IMR-90 (cell line): ENCODE measurements around the gene PCBP3. TPM values are rescaled to one million over a fixed set of nuclear protein-coding genes. Genes with fewer than 3 reads are reported as not detected.

Experiments used
- ATAC-seq: fragments of 200-7000 bp; cut with Tn5 transposase; 2 replicates; pipeline ENCODE4 v1.9.1; 2020; ENCODE audit warnings: low read depth, mild to moderate bottlenecking, moderate library complexity
- BruUV-seq: library from RNA; stranded (reverse); fragments of 400-500 nt; replicated peaks from 2 replicates; lab custom pipeline; 2021; lab: Mats Ljungman, UMichigan
- CTCF ChIA-PET: fragments of 300-600 bp; formaldehyde crosslinking; extraction: SDS; loops from one replicate; lab custom pipeline; 2021; ENCODE audit warnings: antibody characterized with exemption; lab: Yijun Ruan, JAX
- POLR2A ChIA-PET: fragments of 300-600 bp; sonication (Branson Sonifier 250); formaldehyde crosslinking; loops from one replicate; lab custom pipeline; 2022; ENCODE audit warnings: antibody characterized with exemption; ENCODE audit not compliant: unreplicated experiment; lab: Charles Lee
- DNase-seq: peaks from one replicate; pipeline ENCODE4 v3.0.0; 2013
- H2AFZ ChIP-seq: replicated peaks from 2 replicates; pipeline ENCODE3; 2013; ENCODE audit warnings: low read length, mild to moderate bottlenecking; ENCODE audit not compliant: poor library complexity
- H2AK5ac ChIP-seq: 2 replicates; pipeline ENCODE4 v1.6.1; 2013; ENCODE audit warnings: low read depth, low read length, inconsistent platforms
- H2AK9ac ChIP-seq: replicated peaks from 2 replicates; pipeline ENCODE3; 2013; ENCODE audit warnings: mild to moderate bottlenecking, low read depth, low read length, moderate library complexity; ENCODE audit not compliant: poor library complexity
- H2BK120ac ChIP-seq: 2 replicates; pipeline ENCODE4 v1.6.1; 2013; ENCODE audit warnings: low read depth, low read length, inconsistent platforms
- H2BK15ac ChIP-seq: 3 replicates; pipeline ENCODE4 v1.6.1; 2013; ENCODE audit warnings: low read depth, low read length, inconsistent platforms
- H2BK20ac ChIP-seq: 2 replicates; pipeline ENCODE4 v1.6.1; 2013; ENCODE audit warnings: low read depth, mild to moderate bottlenecking, inconsistent platforms, low read length, moderate library complexity
- H2BK5ac ChIP-seq: 2 replicates; pipeline ENCODE4 v1.6.1; 2013; ENCODE audit warnings: mild to moderate bottlenecking, low read depth, low read length, inconsistent platforms; ENCODE audit not compliant: poor library complexity, severe bottlenecking
- H3K14ac ChIP-seq: replicated peaks from 2 replicates; pipeline ENCODE4 v1.6.1; 2013; ENCODE audit warnings: low read depth, low read length, inconsistent platforms
- H3K18ac ChIP-seq: 2 replicates; pipeline ENCODE4 v1.6.1; 2013; ENCODE audit warnings: low read depth, low read length, control low read depth
- H3K23ac ChIP-seq: 2 replicates; pipeline ENCODE4 v1.6.1; 2013; ENCODE audit warnings: low read depth, low read length, inconsistent platforms
- H3K27ac ChIP-seq: 2 replicates; pipeline ENCODE4 v1.5.1; 2013; ENCODE audit warnings: mild to moderate bottlenecking, control low read depth, low read length; ENCODE audit not compliant: insufficient read depth
- H3K27me3 ChIP-seq: 2 replicates; pipeline ENCODE4 v1.6.1; 2013; ENCODE audit warnings: low read length; ENCODE audit not compliant: control insufficient read depth, insufficient read depth
- H3K36me3 ChIP-seq: 2 replicates; pipeline ENCODE4 v1.6.1; 2013; ENCODE audit warnings: low read length, mixed read lengths; ENCODE audit not compliant: control insufficient read depth, insufficient read depth
- H3K4ac ChIP-seq: 2 replicates; pipeline ENCODE4 v1.6.1; 2013; ENCODE audit warnings: low read depth, low read length, inconsistent platforms
- H3K4me1 ChIP-seq: 2 replicates; pipeline ENCODE4 v1.6.1; 2013; ENCODE audit warnings: low read length, mixed read lengths; ENCODE audit not compliant: control insufficient read depth, insufficient read depth
- H3K4me2 ChIP-seq: 2 replicates; pipeline ENCODE4 v1.6.1; 2013; ENCODE audit warnings: low read depth, mild to moderate bottlenecking, control low read depth, low read length, moderate library complexity
- H3K4me3 ChIP-seq: 2 replicates; pipeline ENCODE4 v1.5.1; 2013; ENCODE audit warnings: low read depth, mild to moderate bottlenecking, control low read depth, low read length, moderate library complexity; ENCODE audit not compliant: insufficient read depth
- H3K56ac ChIP-seq: 2 replicates; pipeline ENCODE4 v1.6.1; 2013; ENCODE audit warnings: low read length, inconsistent platforms; ENCODE audit not compliant: insufficient read depth; ENCODE audit errors: extremely low read depth
- H3K79me1 ChIP-seq, 2 experiments: 2 replicates each; pipeline ENCODE4 v1.6.1; 2013; ENCODE audit warnings: low read length in 2 of 2, inconsistent platforms in 1 of 2, low read depth in 1 of 2
- H3K9ac ChIP-seq: 2 replicates; pipeline ENCODE4 v1.6.1; 2013; ENCODE audit warnings: low read depth, low read length, control low read depth
- H3K9me1 ChIP-seq: 2 replicates; pipeline ENCODE4 v1.6.1; 2013; ENCODE audit warnings: low read length, inconsistent platforms; ENCODE audit not compliant: insufficient read depth
- H3K9me3 ChIP-seq: 2 replicates; pipeline ENCODE4 v1.6.1; 2013; ENCODE audit warnings: low read length; ENCODE audit not compliant: control insufficient read depth, insufficient read depth
- H4K20me1 ChIP-seq: 2 replicates; pipeline ENCODE4 v1.6.1; 2013; ENCODE audit warnings: low read length, inconsistent platforms; ENCODE audit not compliant: insufficient read depth
- H4K5ac ChIP-seq: 2 replicates; pipeline ENCODE4 v1.6.1; 2013; ENCODE audit warnings: mild to moderate bottlenecking, low read depth, low read length, control low read depth
- H4K8ac ChIP-seq, 2 experiments: 2 replicates each; pipeline ENCODE4 v1.6.1; 2013; ENCODE audit warnings: low read depth in 2 of 2, low read length in 2 of 2, control low read depth in 1 of 2, inconsistent platforms in 1 of 2
- H4K91ac ChIP-seq: 2 replicates; pipeline ENCODE4 v1.6.1; 2013; ENCODE audit warnings: low read depth, low read length, inconsistent platforms; ENCODE audit not compliant: insufficient read depth
- BHLHE40 ChIP-seq: fragments of 150-350 bp; IDR thresholded peaks from 2 replicates; pipeline ENCODE4 v1.6.1; 2016; ENCODE audit warnings: mild to moderate bottlenecking, low read depth, low read length
- CEBPB ChIP-seq: IDR thresholded peaks from 2 replicates; pipeline ENCODE4 v1.6.1; 2012; ENCODE audit warnings: low read depth, low read length, improper control_type of control experiment
- CHD1 ChIP-seq: IDR thresholded peaks from 2 replicates; pipeline ENCODE4 v1.6.1; 2012; ENCODE audit warnings: low read depth, low read length, improper control_type of control experiment
- FOS ChIP-seq: fragments of 150-350 bp; IDR thresholded peaks from 2 replicates; pipeline ENCODE4 v1.6.1; 2016; ENCODE audit warnings: low read depth, low read length
- MAFK ChIP-seq: IDR thresholded peaks from 2 replicates; pipeline ENCODE4 v1.6.1; 2012; ENCODE audit warnings: low read depth, low read length, improper control_type of control experiment
- MAZ ChIP-seq: IDR thresholded peaks from 2 replicates; pipeline ENCODE4 v1.6.1; 2012; ENCODE audit warnings: low read depth, mild to moderate bottlenecking, low read length, improper control_type of control experiment, moderate library complexity, borderline replicate concordance
- MXI1 ChIP-seq: IDR thresholded peaks from 2 replicates; pipeline ENCODE4 v1.6.1; 2012; ENCODE audit warnings: low read depth, mild to moderate bottlenecking, low read length, moderate library complexity, borderline replicate concordance
- NFE2L2 ChIP-seq: fragments of 150-350 bp; IDR thresholded peaks from 2 replicates; pipeline ENCODE4 v1.6.1; 2016; ENCODE audit warnings: low read depth, mild to moderate bottlenecking, low read length
- POLR2A ChIP-seq: IDR thresholded peaks from 2 replicates; pipeline ENCODE4 v1.6.1; 2012; ENCODE audit warnings: mild to moderate bottlenecking, low read depth, low read length
- RAD21 ChIP-seq: IDR thresholded peaks from 2 replicates; pipeline ENCODE4 v1.6.1; 2012; ENCODE audit warnings: low read length, improper control_type of control experiment
- RCOR1 ChIP-seq: IDR thresholded peaks from 2 replicates; pipeline ENCODE4 v1.6.1; 2012; ENCODE audit warnings: mild to moderate bottlenecking, low read length, improper control_type of control experiment; ENCODE audit not compliant: insufficient replicate concordance
- RFX5 ChIP-seq: IDR thresholded peaks from 2 replicates; pipeline ENCODE4 v1.8.0; 2012; ENCODE audit warnings: low read depth, mild to moderate bottlenecking, low read length, moderate library complexity
- SMC3 ChIP-seq: fragments of 150-350 bp; IDR thresholded peaks from 2 replicates; pipeline ENCODE4 v1.6.1; 2016; ENCODE audit warnings: low read depth, mild to moderate bottlenecking, antibody characterized with exemption, low read length, moderate library complexity
- WGBS, 2 experiments: methylation state at CpG; one replicate each; pipeline versions ENCODE4 v1.1.5 to v1.1.7; 2013; ENCODE audit warnings: missing lambda C conversion rate in 2 of 2; ENCODE audit not compliant: insufficient read length in 1 of 2; ENCODE audit errors: extremely low coverage in 2 of 2; 5-methylcytosine and 5-hydroxymethylcytosine counted together
- dilution Hi-C: fragments of 300-500 bp; cut with HindIII; formaldehyde crosslinking; loops from one replicate; pipeline ENCODE4 v1.14.3; 2018; ENCODE audit warnings: low sequenced_read_pairs; ENCODE audit not compliant: unreplicated experiment
- in situ Hi-C: fragments of 300-500 bp; cut with MboI; formaldehyde crosslinking; loops from 3 replicates; pipeline ENCODE4 v1.14.3; 2019; ENCODE audit warnings: low sequenced_read_pairs, inconsistent platforms, mixed read lengths
- intact Hi-C: fragments of 100-400 bp; cut with micrococcal nuclease; formaldehyde crosslinking; loops from 2 replicates; pipeline ENCODE4 v1.10.0; 2022
- polyA plus RNA-seq, 3 experiments: library from polyadenylated mRNA; depleted of rRNA; stranded (reverse); fragments of >200 nt; gene quantifications; 2 replicates each; pipeline ENCODE4 v1.2.3, GENCODE V29; 2012; ENCODE audit warnings: low replicate concordance in 1 of 3
- total RNA-seq: library from RNA; depleted of rRNA; stranded (reverse); fragments of >200 nt; gene quantifications from 2 replicates; pipeline ENCODE4 v1.2.3, GENCODE V29; 2012
- TF ChIP-seq, protein P1 (sequence below): fragments of 150-350 bp; IDR thresholded peaks from 2 replicates; pipeline ENCODE4 v1.6.1; 2017; ENCODE audit warnings: mild to moderate bottlenecking, antibody characterized with exemption, low read length, low read depth
- TF ChIP-seq, protein P2 (sequence below): conservative IDR thresholded peaks from 2 replicates; pipeline ENCODE4 v1.5.1; 2012; ENCODE audit warnings: mild to moderate bottlenecking, low read depth, low read length, improper control_type of control experiment
- TF ChIP-seq, protein P3 (sequence below): fragments of 150-350 bp; IDR thresholded peaks from 2 replicates; pipeline ENCODE4 v1.6.1; 2016; ENCODE audit warnings: low read depth, mild to moderate bottlenecking, low read length, moderate library complexity, borderline replicate concordance

PCBP3 gene
- total and polyA plus RNA-seq, 2 of the 4 experiments (the other 2 are of a cell fraction), result 2.9 to 3.9 TPM

DNA sequence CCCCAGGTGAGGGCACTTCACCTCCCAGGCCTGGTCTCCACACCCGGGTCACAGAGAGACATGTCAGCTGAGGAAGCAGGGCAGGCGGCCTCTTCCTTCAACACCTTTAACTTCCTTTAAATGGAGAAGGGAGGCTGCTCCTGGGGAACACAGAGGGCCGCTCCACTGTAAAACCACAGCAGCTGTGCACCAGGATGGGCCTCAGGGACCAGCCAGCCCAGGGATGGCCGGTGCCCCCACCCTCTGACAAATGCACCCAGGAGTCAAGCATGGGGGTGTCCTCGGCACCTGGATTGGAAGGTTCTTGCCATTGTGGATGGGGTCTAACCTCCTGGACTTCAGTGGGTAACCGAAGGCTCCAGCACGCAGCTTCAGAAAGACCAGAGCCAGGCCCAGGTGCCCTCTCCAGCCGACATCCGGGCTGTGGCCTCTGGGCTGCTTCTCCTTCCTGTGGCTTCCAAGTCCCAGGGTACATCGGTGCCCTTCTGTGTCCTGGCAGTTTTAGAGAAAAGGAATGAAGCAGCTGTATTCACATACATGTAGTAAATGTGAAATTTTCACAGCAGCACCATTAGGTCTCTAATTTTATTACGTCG is 216.3 kb downstream of the PCBP3 start:
- Histone ChIP-seq H3K79me1 (no peaks in the 10 kb centered on the region), H2AK9ac (no peak overlapping the region), H2AK5ac (no peak overlapping the region), H3K23ac (no peak overlapping the region), H2BK20ac (0 out of 2 replicates have a peak overlapping the region, but pooled peaks have one; percentile 46), H3K36me3 (no peaks in the 10 kb centered on the region), H2BK15ac (0 out of 3 replicates have a peak overlapping the region, but pooled peaks have one; percentile 4), H4K8ac (no peak overlapping the region), H3K4ac (no peak overlapping the region), H3K18ac (no peak overlapping the region), H2AFZ (no peak overlapping the region), H4K91ac (no peak overlapping the region), H3K4me2 (no peak overlapping the region), H3K27me3 (no peaks in the 10 kb centered on the region), H2BK120ac (no peak overlapping the region), H3K9me1 (peaks cover 18% of the 10 kb centered on the region), H4K20me1 (no peaks in the 10 kb centered on the region), H3K14ac (no peak overlapping the region), H2BK5ac (no peak overlapping the region), H3K9ac (no peak overlapping the region), H3K9me3 (no peaks in the 10 kb centered on the region), H3K4me3 (no peak overlapping the region), H4K5ac (no peak overlapping the region), H3K27ac (no peak overlapping the region), H3K56ac (no peak overlapping the region), H3K4me1 (peaks cover 3% of the 10 kb centered on the region; the same call in 1 of the 2 replicates)
- ATAC-seq, result no peak
- ChIA-PET CTCF (no interaction called here), POLR2A (no interaction called here)
- no peak for DNase-seq
- TF ChIP-seq CEBPB (no peak), CHD1 (no peak), POLR2A (no peak), MXI1 (no peak), BHLHE40 (no peak), RCOR1 (no peak), MAZ (no peak), RAD21 (no peak), MAFK (no peak), RFX5 (no peak), SMC3 (no peak), NFE2L2 (no peak), FOS (no peak)
- TF ChIP-seq, protein P1, sequence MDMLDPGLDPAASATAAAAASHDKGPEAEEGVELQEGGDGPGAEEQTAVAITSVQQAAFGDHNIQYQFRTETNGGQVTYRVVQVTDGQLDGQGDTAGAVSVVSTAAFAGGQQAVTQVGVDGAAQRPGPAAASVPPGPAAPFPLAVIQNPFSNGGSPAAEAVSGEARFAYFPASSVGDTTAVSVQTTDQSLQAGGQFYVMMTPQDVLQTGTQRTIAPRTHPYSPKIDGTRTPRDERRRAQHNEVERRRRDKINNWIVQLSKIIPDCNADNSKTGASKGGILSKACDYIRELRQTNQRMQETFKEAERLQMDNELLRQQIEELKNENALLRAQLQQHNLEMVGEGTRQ, result no peak
- TF ChIP-seq, protein P2, sequence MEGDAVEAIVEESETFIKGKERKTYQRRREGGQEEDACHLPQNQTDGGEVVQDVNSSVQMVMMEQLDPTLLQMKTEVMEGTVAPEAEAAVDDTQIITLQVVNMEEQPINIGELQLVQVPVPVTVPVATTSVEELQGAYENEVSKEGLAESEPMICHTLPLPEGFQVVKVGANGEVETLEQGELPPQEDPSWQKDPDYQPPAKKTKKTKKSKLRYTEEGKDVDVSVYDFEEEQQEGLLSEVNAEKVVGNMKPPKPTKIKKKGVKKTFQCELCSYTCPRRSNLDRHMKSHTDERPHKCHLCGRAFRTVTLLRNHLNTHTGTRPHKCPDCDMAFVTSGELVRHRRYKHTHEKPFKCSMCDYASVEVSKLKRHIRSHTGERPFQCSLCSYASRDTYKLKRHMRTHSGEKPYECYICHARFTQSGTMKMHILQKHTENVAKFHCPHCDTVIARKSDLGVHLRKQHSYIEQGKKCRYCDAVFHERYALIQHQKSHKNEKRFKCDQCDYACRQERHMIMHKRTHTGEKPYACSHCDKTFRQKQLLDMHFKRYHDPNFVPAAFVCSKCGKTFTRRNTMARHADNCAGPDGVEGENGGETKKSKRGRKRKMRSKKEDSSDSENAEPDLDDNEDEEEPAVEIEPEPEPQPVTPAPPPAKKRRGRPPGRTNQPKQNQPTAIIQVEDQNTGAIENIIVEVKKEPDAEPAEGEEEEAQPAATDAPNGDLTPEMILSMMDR, result no peak
- TF ChIP-seq, protein P3, sequence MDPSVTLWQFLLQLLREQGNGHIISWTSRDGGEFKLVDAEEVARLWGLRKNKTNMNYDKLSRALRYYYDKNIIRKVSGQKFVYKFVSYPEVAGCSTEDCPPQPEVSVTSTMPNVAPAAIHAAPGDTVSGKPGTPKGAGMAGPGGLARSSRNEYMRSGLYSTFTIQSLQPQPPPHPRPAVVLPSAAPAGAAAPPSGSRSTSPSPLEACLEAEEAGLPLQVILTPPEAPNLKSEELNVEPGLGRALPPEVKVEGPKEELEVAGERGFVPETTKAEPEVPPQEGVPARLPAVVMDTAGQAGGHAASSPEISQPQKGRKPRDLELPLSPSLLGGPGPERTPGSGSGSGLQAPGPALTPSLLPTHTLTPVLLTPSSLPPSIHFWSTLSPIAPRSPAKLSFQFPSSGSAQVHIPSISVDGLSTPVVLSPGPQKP, result no peak
- BruUV-seq, result no TSS peak
- intact Hi-C loops (no loop called here), dilution Hi-C loops (no loop called here), in situ Hi-C loops (no loop called here)
- WGBS, 2 experiments, result 67% methylated on average over 3 of the region's 12 CpGs; no CpG with 5 or more reads in 1 of the 2 experiments
